Fibroblast of the aortic adventitia (primary cell): Measurements from ENCODE around the gene COL18A1. TPM values are rescaled to one million over a fixed set of nuclear protein-coding genes. Genes with fewer than 3 reads are reported as not detected.

ENCODE experiments used
- DNase-seq: peaks from one replicate; pipeline ENCODE4 v3.0.0-alpha.2; 2010; ENCODE audit warnings: low read depth
- H3K4me3 ChIP-seq: 2 replicates; pipeline ENCODE4 v1.5.1; 2011; ENCODE audit warnings: low read depth, mild to moderate bottlenecking, control low read depth, low read length, moderate library complexity
- CTCF ChIP-seq: IDR thresholded peaks from 2 replicates; pipeline ENCODE4 v1.5.1; 2011; ENCODE audit warnings: mild to moderate bottlenecking, low read length, control low read depth, inconsistent platforms; ENCODE audit not compliant: insufficient read depth
- total RNA-seq: library from RNA; depleted of rRNA; stranded (reverse); fragments of >200 nt; gene quantifications from 2 replicates; pipeline ENCODE4 v1.2.3, GENCODE V29; 2012; ENCODE audit warnings: low replicate concordance

COL18A1 gene
- total RNA-seq, 1 donor = 57.9 TPM

GRCh38 chr21:45374826-45375455 is 30.0 kb upstream of the COL18A1 start:
- no peak for TF ChIP-seq CTCF
- DNase-seq = no peak
- no peak overlapping the region for H3K4me3 ChIP-seq

GRCh38 chr21:45376459-45377324 is 28.3 kb upstream of the COL18A1 start:
- TF ChIP-seq CTCF = no peak
- DNase-seq = no peak
- H3K4me3 ChIP-seq = no peak overlapping the region

- DNase-seq = no peak
- no peak for TF ChIP-seq CTCF
- no peak overlapping the region for H3K4me3 ChIP-seq
Observed at GRCh38 chr21:45377325-45377709, 27.6 kb upstream of the COL18A1 start.

GRCh38 chr21:45377866-45378257 is 27.1 kb upstream of the COL18A1 start:
- TF ChIP-seq CTCF = no peak
- no peak overlapping the region for H3K4me3 ChIP-seq
- DNase-seq = no peak

GRCh38 chr21:45378258-45378966 is 26.6 kb upstream of the COL18A1 start:
- DNase-seq = peak; percentile 10
- TF ChIP-seq CTCF = no peak
- H3K4me3 ChIP-seq = no peak overlapping the region

GRCh38 chr21:45379171-45379900 is 25.6 kb upstream of the COL18A1 start:
- no peak for DNase-seq

More at GRCh38 chr21:45379171-45379900, 25.6 kb upstream of the COL18A1 start:
- no peak for TF ChIP-seq CTCF
- H3K4me3 ChIP-seq = no peak overlapping the region
